Stimulated activated CD4-positive, alpha-beta T cell treated with anti-CD3 and anti-CD28 coated beads, Interleukin-15, amount 100 ng/mL, for 1 hour (primary cell): ENCODE data around the gene MRAS.
"Not testable (repeated sequence)": the region's sequence is repeated elsewhere in the genome, so short reads cannot be mapped to it uniquely, and the experiment has no call there.

ENCODE experiments used
- DNase-seq, 2 donors: peaks; one replicate each; pipeline ENCODE4 v3.0.0-alpha.2; 2020; ENCODE audit warnings: low read depth in 1 of 2, low spot score in 1 of 2

Gene MRAS

GRCh38 chr3:138366006-138366759 is 17.8 kb downstream of the MRAS start:
- no peak for DNase-seq

GRCh38 chr3:138367326-138367850 is 19.0 kb downstream of the MRAS start:
- no peak for DNase-seq

- no peak for DNase-seq
These were observed 19.5 kb downstream of the MRAS start for GRCh38 chr3:138367911-138368310.

- no peak for DNase-seq
These were observed 20.9 kb downstream of the MRAS start for GRCh38 chr3:138369151-138369900.

- DNase-seq, result no peak
These were observed 21.9 kb downstream of the MRAS start for GRCh38 chr3:138370321-138370720.

GRCh38 chr3:138371070-138371965 is 22.9 kb downstream of the MRAS start:
- DNase-seq, result no peak

GRCh38 chr3:138373087-138373735 is 24.8 kb downstream of the MRAS start:
- DNase-seq, result no peak

- DNase-seq, result no peak
These were observed 25.3 kb downstream of the MRAS start for GRCh38 chr3:138373736-138374094.

GRCh38 chr3:138374573-138375134 is 26.3 kb downstream of the MRAS start:
- DNase-seq, result no peak

GRCh38 chr3:138375447-138375846 is 27.1 kb downstream of the MRAS start:
- DNase-seq, result no peak

- DNase-seq, result no peak
These were observed 28.3 kb downstream of the MRAS start for GRCh38 chr3:138376663-138377062.

- DNase-seq, result not testable (repeated sequence)
These were observed 28.8 kb downstream of the MRAS start for GRCh38 chr3:138377212-138377611.

GRCh38 chr3:138377804-138378203 is 29.4 kb downstream of the MRAS start:
- no peak for DNase-seq

- no peak for DNase-seq
These were observed 30.0 kb downstream of the MRAS start for GRCh38 chr3:138378331-138378730.

- DNase-seq, result no peak
These were observed 30.6 kb downstream of the MRAS start for GRCh38 chr3:138378990-138379389.

- DNase-seq, result no peak
These were observed 33.1 kb downstream of the MRAS start for GRCh38 chr3:138381413-138381901.

GRCh38 chr3:138381950-138382715 is 33.8 kb downstream of the MRAS start:
- DNase-seq, result no peak

GRCh38 chr3:138383715-138384465 is 35.5 kb downstream of the MRAS start:
- DNase-seq, result no peak

- no peak for DNase-seq
These were observed 36.2 kb downstream of the MRAS start for GRCh38 chr3:138384531-138384930.
